Peyer's patch (tissue), 4 donors: ENCODE results near the gene ENAH.

ENCODE experiments used
- POLR2A ChIP-seq, 2 donors: fragments of 450-650 bp; IDR thresholded peaks; one replicate each; pipeline ENCODE4 v1.5.1; 2017; ENCODE audit warnings: antibody characterized with exemption in 2 of 2, mild to moderate bottlenecking in 2 of 2, moderate library complexity in 2 of 2
- TF ChIP-seq, protein P1 (sequence below), 6 experiments: fragments of 450-650 bp in 4 of 6; fragments of 200-600 bp in 2 of 6; sonication (generic) in 1 of 6; IDR thresholded peaks; one replicate each; pipeline ENCODE4 v1.5.1; 2017 to 2019; ENCODE audit warnings: antibody characterized with exemption in 6 of 6, mild to moderate bottlenecking in 3 of 6, moderate library complexity in 1 of 6

- TF ChIP-seq POLR2A (IDR thresholded peaks at IDR 0.05), result no peak
- TF ChIP-seq, protein P1, sequence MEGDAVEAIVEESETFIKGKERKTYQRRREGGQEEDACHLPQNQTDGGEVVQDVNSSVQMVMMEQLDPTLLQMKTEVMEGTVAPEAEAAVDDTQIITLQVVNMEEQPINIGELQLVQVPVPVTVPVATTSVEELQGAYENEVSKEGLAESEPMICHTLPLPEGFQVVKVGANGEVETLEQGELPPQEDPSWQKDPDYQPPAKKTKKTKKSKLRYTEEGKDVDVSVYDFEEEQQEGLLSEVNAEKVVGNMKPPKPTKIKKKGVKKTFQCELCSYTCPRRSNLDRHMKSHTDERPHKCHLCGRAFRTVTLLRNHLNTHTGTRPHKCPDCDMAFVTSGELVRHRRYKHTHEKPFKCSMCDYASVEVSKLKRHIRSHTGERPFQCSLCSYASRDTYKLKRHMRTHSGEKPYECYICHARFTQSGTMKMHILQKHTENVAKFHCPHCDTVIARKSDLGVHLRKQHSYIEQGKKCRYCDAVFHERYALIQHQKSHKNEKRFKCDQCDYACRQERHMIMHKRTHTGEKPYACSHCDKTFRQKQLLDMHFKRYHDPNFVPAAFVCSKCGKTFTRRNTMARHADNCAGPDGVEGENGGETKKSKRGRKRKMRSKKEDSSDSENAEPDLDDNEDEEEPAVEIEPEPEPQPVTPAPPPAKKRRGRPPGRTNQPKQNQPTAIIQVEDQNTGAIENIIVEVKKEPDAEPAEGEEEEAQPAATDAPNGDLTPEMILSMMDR (IDR thresholded peaks at IDR 0.05), result no peak
Observed at GRCh38 chr1:225442123-225442505, 210.8 kb downstream of the ENAH start.
